ENCODE measurements around the gene SCAND1.
A peak's percentile ranks its signal among the peaks of the same experiment; 100 is the strongest.
"Not testable (repeated sequence)": the region's sequence is repeated elsewhere in the genome, so short reads cannot be mapped to it uniquely, and the experiment has no call there.

Gene SCAND1

DNA sequence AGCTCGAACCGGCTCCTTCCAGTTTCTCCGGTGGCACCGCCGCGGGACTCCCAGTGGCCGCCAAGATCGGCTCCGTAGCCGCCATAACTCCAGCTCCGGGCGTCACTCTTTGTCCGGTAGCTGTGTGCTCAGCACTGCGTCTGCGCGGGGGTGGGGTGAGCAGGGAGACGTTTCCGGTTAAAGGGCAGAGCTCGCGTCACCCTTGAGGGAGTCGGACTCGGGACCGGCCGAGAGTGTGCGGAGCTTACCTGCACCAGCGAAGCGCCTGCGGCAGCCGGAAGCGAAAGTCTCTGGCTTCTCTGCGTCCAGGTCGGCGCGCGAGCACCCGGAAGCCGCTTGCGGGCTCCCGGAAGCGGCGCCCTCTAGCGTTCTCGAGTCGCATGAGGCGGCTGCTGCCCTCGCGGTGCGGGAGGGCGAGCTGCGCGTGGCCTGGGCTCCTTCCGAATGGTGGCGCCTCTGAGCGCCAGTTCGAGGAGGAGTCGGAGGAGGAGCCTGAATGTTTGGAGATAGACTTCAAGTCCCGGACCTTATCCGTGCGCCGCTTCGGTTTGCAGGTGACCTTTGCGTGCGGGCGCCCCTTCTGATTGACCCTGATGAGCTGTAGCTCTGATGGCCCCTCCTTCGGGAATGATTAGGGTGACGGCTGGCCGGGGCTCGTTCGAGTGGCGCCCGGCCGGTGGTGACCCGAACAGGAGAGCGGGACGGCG lies at the start of gene SCAND1:
Gene SCAND1, minus strand, starts transcription at position 303 of the 707 bp plus-strand sequence. Its CDS starts 218 bp downstream, at position 85.
- peak; percentile 64 to 100 (median 94) for DNase-seq

DNA sequence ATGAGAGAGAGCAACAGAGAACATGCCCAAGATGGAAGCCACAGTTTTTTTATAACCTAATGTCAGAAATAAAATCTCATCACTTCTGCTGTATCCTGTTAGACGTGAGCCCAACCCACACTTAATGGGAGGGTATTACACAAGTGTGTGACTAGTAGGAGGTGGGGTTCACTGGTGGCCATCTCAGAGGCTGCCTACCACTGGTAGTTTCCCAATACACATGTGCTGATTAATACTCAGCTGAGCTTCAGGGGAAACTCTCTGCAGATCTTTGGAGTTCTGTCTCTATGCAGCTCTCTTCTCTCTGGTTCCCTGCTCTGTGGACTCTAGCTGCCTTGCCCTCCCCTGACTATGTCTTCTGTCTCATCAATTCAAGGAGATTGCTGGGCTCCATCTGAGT lies 49.7 kb upstream of the SCAND1 start:
- DNase-seq, result no peak

DNA sequence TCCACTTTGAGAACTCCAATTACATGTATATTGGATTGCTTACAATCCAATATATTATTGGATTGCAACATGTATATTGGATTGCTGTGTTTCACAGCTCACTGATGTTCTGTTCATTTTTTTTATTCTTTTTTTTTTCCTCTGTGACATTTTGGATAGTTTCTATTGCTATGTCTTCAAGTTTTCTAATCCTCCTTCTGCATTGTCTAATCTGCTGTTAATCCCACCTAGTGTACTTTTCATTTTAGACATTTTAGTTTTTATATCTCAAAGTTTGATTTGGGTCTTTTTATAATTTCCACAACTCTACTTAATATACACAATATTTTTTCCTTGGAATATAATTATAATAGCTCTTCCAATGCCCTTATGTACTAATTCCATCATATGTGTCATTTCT lies 48.6 kb upstream of the SCAND1 start:
- DNase-seq, result no peak

DNA sequence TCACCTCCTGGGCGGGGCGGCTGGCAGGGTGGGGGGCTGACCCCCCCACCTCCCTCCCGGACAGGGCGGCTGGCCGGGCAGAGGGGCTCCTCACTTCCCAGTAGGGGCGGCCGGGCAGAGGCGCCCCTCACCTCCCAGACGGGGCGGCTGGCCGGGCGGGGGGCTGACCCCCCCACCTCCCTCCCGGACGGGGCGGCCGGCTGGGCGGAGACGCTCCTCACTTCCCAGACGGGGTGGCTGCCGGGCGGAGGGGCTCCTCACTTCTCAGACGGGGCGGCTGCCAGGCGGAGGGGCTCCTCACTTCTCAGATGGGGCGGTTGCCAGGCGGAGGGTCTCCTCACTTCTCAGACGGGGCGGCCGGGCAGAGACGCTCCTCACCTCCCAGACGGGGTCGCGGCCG lies 47.0 kb upstream of the SCAND1 start:
- DNase-seq, result not testable (repeated sequence)

DNA sequence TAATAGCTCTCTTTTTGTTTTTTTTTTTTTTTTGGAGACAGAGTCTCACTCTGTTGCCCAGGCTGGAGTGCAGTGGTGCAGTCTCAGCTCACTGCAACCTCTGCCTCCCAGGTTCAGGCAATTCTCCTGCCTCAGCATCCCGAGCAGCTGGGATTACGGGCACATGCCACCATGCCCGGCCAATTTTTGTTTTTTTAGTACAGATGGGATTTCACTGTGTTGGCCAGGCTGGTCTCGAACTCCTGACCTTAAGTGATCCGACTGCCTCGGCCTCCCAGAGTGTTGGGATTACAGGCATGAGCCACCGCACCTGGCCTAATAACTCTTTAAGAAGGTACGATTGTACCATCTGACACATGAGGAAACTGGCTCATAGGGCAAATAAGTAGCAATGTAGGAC lies 42.2 kb upstream of the SCAND1 start:
- DNase-seq, result not testable (repeated sequence)

DNA sequence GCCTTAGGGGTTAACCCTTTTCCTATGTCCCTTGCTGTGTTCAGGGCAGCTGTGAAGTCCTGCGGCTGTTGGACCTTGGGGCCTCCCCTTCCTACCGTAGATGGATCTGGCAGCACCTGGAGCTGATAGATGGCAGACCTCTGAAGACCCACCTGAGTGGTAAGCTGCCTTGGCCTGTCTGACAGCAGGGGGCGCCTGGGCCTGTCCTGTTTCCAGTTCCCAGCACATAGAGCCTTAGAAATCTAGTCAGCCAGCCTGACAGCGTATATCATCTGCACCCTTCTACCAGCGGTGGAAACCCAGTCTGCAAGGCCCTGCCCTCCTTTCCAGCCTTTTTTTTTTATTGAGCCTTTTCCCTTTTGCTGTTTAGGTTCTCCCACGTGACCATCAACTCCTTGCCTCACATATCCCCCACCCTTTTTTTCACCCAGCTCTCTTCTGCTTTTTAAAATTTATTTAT lies 40.7 kb upstream of the SCAND1 start:
- DNase-seq, result peak in 49 of 51 donors; percentile 7 to 82 (median 51)

DNA sequence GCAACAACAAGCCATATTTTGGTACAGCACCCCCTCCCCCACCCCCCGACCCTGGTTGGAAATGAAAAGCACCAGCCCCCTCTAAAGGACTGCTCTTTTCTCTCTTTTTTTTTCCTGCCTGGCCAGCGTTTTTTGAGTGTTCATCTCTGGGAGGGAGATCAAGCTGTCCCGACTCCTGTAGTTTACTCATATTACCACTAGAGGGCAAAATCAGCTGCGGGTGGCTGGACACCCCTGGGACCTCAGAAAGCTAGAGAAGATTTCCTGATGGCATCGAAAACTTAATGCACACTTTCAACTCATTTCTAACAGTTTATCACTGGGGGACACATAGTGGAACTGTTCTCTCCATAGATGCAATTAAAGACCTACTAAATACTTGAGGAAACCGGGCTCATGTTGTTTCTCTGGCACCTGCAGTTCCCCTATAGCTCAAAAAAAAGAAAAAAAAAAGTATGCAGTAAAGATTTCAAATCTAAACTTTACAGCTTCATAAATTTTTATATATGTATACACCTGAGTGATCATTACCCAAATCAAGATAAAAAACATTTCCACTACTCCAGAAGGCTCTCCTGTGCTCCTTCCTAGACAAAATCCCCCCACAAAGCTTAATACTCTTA lies 38.5 kb upstream of the SCAND1 start:
- peak in 38 of 51 donors; percentile 1 to 61 (median 9) for DNase-seq

DNA sequence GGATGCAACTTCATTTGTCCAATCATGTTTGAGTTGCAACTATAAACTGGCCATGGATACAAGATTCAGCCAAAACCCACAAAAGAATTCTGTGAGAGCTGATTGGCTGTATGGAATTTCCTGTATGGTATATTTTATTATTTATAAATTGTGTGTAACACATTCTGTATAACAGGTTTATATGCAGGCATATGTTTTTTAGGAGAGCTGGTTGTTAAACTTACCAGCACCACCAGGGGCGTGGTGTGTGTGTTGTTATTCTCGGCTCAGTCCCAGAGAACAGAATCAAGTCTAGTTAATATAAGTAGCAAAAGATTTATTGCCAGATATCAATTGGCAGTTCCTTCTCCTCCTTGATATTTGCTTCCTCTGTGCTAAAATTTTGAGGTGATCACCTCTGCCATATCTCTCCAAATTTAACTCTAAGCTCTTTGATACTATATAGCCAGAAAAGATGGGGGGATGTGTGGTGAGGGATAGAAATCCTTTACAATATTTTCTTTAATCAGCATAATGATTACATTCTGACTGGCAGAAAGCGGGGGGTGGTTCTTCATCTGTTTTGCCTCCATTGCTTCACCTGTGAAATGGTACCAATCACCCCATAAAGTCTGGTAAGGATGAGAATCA lies 37.0 kb upstream of the SCAND1 start:
- peak in 1 of 51 donors; percentile 0 for DNase-seq

DNA sequence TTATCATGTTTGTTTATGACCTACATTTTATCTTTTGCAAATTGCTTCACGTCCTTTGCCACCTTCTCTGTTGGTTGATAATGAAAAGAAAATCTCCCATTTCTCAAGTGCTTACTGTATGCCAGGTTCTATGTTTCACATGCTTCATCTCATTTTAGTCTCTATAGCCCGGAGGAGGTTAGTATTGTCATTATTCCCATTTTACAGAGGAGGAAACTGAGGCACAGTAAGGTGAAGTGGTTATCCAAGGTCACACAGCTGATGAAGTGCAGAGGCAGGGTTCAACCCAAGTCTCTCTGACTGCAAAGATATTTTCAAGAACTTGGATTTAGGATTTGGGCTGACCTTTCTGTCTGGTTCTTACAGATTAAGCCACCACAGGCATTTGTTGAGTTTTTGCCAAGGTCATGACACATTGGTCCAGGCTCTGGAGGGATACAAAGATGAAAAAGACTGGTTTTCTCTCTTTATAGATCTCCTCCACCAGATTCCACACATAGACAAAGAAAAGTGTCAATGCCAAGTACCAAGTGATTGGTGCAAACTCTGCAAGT lies 34.7 kb upstream of the SCAND1 start:
- DNase-seq, result no peak

DNA sequence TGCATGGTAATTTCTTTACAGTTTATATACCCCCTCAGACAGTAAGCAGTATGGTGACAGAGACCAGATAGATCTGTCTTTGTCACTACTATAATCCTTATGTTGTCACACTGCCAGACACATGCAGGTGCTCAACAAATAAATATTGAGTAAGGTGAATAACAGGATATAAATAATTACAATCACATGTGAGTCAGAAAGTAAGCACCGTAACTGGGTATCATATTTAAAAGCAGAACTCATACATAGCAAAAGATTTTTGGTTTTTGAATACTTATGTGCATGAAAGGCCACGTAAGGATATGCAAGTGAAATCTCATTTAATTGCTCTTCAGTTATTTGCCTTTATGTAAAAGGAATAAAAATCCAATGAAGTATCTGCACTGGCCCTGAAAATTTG lies 31.5 kb upstream of the SCAND1 start:
- no peak for DNase-seq

DNA sequence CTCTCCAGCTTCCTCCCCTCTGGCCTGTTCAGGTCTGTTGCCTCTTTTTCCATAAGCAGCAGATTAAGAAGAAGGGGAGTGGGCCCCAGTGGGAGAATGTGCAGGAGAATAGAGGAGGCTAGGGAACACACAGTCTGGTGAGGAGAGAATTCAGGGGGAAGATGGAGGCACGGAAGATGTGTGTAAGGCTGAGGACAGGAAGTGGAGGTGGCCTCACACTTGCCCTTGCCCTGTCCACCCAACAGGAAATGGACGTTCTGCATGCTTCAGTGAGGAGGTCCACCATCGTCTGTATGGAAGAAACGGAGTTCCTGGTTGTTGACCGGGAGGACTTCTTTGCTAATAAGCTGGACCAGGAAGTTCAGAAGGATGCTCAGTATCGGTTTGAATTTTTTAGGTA lies 30.1 kb upstream of the SCAND1 start:
- no peak for DNase-seq

DNA sequence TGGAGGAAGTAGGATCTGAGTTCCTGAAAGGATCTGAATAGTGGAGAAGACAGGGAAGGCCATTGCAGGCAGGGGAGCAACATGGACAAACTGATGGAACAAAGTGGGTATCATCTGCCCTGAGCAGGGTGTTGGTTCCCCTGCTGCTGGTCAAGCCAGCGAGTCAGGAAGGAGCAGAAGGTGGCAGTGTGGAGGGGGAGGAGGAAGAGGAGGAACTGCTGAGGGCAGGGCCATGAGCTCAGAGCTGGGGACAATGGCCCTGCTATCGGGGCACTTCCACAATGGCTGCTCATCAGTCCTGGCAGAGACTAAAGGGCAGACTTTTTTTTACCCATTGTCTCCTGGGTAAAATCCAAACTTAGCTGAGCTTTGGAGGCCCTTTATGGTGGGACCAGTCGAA lies 27.7 kb upstream of the SCAND1 start:
- no peak for DNase-seq

DNA sequence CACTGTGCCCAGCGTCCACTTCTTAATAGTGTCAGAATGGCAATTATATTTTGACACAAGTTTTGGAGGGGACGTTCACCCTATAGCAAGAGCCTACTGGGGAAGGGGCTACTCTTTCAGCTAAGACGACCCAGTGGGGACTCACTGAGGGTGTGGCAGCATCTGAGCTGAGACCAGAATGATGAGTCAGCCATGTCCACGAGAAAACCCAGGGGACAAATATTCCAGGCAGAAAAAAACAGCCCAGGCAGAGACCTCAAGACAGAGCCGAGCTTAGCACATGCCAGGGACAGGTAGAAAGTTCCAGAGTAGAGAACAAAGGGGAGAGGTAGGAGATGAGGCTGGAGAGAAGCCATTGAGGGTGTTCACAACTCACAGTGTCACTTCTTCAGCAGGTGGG lies 25.2 kb upstream of the SCAND1 start:
- no peak for DNase-seq

DNA sequence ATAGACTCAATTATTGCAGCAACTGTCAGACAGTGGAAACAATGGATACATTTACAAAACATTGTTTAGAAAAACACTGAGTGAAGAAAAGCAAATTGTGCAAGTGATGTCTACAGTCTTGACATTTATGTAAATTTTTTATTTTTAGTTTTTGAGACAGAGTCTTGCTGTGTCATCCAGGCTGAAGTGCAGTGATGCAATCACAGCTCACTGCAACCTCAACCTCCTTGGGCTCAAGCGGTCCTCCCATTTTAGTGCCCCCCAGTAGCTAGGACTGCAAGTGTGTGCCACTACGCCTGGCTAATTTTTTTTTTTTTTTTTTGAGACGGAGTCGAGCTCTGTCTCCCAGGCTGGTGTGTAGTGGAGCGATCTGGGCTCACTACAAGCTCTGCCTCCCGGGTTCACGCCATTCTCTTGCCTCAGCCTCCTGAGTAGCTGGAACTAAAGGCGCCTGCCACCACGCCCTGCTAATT lies 23.8 kb upstream of the SCAND1 start:
- no peak for DNase-seq

DNA sequence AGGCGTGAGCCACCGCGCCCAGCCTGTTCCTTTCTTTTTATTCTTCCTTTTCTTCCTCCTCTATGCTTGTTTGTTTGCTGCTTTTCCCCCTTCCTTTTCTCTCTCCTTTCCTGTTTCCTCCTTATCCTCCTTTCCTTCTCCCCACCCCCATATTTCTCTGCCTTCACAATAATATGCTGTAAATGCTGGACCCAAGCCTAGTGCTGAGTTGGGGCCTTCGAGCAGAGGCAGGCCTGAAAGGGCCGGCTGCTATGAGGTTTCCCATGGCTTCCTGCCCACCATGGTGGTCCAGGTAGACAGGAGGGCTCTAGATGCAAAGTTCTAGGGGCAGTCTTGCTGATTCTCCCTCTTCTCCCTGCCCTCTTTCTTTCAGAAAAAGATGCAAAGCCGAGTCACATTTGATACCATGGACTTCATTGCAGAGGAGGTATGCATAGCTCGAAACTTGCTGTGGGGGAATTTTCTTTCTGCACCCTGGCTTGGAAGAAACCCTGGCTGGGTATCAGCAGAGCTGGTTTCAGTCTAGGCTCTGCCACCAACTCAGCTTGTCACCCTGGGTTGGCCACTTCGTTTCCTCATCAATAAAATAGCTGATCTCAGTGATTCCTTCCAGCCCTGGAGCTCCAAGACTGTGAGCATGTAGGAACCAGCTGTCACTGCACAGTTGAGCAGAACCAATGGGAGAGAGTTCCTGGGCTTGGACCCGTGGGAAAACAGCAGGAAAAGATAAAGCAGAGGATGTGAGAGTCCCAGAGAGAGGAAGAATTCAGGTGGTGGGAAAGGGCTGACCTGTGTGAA lies 21.5 kb upstream of the SCAND1 start:
- no peak for DNase-seq

DNA sequence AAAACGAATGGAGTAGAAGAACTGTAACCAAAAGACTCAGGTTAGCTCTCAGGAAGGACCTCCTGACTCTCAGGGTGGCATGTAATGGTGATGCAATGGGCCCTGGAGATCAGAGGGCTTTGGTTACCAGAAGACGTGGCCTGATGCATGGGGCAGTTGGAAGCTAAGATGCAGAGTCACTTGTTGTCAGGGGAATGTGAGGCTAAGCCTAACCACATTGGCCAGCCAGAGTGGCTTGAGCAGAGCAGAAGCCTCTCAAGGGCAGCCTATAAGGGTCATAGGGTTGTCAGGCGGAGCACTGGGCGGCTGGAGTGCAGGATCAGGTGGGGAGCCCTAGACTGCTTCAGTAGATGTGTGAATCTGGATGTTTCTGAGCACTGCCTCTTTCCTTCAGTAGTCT lies 20.0 kb upstream of the SCAND1 start:
- no peak for DNase-seq

DNA sequence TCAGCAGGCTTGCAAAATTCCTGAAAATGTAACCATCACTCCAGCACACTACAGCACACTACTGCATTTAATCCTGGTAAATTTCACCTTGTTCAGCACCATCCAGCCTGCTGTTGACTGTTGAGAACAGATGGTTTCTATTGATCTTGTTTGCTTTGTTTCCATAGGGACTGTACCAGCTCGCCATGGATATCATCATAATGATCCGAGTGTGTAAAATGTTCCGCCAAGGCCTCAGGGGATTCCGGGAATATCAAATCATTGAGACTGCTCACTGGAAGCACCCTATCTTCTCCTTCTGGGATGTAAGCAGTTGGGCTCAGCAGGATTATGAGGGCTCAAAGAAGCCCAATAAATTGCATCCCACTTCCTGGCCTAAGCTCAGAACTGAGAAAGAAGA lies 18.2 kb upstream of the SCAND1 start:
- no peak for DNase-seq

DNA sequence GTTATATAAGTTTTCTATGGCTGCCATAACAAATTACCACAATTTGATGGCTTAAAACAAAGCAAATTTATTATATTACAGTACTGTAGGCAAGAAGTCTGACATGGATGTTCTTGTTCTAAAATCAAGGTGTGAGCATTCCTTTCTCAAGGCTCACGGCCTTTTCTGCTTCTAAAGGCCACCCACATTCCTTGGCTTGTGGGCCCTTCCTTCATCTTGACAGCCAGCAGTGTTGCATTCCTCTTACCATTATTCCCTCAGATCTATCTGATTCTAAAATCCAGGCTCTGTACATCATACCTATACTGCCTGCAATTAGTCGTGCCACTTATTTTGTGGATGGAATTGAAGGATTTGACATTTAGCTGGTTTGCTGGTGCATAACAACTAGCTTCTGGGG lies 17.7 kb upstream of the SCAND1 start:
- DNase-seq, result no peak

DNA sequence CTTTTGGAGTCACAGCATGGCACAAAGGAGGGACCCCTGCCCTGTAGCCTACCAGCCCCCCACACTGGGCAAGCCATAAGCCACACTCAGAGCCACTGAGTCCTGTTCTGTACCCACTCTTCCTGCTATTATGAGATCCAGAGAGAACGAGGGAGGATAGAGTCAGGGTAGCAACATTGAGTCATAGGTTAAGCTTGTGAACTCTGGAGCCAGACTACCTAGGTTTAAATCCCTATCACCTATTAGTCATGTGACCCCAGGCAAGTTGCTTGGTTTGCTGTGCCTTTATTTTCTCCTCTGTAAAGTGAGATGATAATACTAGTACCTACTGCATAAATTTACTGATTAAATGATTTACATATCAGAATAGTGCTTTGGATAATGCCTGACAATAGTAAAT lies 14.6 kb upstream of the SCAND1 start:
- DNase-seq, result no peak

DNA sequence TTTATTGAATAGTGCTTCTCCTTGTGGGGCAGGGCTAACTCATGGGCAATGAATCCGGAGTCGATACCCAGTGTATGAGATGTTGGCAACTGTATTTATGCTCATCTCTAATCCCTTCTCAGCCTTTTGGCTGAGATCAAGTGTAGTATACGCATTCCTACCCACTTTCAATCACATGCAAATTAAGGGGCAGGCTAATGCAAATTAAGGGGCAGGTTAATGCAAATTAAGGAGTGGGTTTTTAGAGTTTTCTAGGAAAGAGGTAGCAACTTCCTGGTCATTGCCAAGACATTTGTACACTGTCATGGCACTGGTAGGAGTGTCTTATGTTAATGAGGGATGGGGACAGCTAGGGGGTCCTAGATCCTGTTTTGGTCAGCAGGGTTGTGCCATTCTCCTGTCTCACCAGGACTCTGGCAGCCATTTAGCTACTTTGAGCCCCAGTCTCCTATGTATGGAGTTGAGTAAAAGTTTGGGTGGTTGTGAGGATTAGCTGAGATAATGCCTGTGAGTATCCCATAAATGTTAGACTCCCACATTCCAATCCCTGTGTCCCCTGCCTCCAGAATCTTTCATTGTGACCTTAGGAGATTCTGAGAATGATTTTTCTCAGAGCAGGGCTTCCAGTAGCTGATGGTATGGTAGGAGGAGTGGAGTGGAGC lies 13.8 kb upstream of the SCAND1 start, which contains the start of gene CNBD2:
Gene CNBD2, plus strand, starts transcription at position 612 of the 662 bp plus-strand sequence. CDS start 173 bp downstream, outside the sequence.
- no peak for DNase-seq

DNA sequence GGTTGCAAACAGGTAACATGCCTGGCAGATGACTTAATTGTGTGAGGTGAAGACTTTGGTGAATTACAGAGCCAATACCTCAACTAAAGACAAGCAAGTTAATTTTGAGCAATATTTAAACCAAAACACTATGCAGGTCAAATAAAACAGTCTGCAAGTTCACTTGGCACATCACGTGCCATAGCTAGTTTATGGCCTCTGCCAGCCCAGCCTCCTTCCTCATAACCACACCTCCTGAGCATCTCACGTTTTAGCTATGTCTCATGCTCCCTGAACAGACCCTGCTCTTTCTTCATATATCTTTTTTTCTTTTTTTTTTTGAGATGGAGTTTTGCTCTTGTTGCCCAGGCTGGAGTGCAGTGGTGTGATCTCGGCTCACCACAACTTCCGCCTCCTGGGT lies 9.6 kb upstream of the SCAND1 start:
- no peak for DNase-seq

All from hypothalamus (tissue), 51 donors.